Peyer's patch (tissue), 4 donors: ENCODE data around the gene ZNF845. TPM values are rescaled to one million over a fixed set of nuclear protein-coding genes. Genes with fewer than 3 reads are reported as not detected.
"Not testable (repeated sequence)": the region's sequence is repeated elsewhere in the genome, so short reads cannot be mapped to it uniquely, and the experiment has no call there.

ENCODE experiments used
- DNase-seq, 3 donors: peaks; one replicate each; pipeline ENCODE4 v3.0.0-alpha.2; 2017 to 2019
- H3K27ac ChIP-seq, 4 donors: fragments of 200-600 bp; sonication (generic); one replicate each; pipeline ENCODE4 v1.5.1; 2016 to 2019
- H3K27me3 ChIP-seq, 2 donors: fragments of 200-600 bp; sonication (generic); one replicate each; pipeline ENCODE4 v1.5.1; 2019
- H3K36me3 ChIP-seq, 3 donors: fragments of 200-600 bp; sonication (generic); one replicate each; pipeline ENCODE4 v1.5.1; 2016 to 2019
- H3K4me1 ChIP-seq, 4 donors: fragments of 200-600 bp; sonication (generic); one replicate each; pipeline ENCODE4 v1.5.1; 2016 to 2019
- H3K4me3 ChIP-seq, 4 donors: fragments of 200-600 bp; sonication (generic); 1 replicate in 3 of 4; 2 replicates in 1 of 4; pipeline ENCODE4 v1.5.1; 2016 to 2019; ENCODE audit warnings: mild to moderate bottlenecking in 1 of 4
- H3K9me3 ChIP-seq, 4 donors: fragments of 200-600 bp; sonication (generic); one replicate each; pipeline ENCODE4 v1.5.1; 2016 to 2019; ENCODE audit warnings: mild to moderate bottlenecking in 1 of 4
- CTCF ChIP-seq, 6 experiments: fragments of 450-650 bp in 4 of 6; fragments of 200-600 bp in 2 of 6; sonication (generic) in 1 of 6; IDR thresholded peaks; one replicate each; pipeline ENCODE4 v1.5.1; 2017 to 2019; ENCODE audit warnings: antibody characterized with exemption in 6 of 6, mild to moderate bottlenecking in 3 of 6, moderate library complexity in 1 of 6
- POLR2A ChIP-seq, 2 donors: fragments of 450-650 bp; IDR thresholded peaks; one replicate each; pipeline ENCODE4 v1.5.1; 2017; ENCODE audit warnings: antibody characterized with exemption in 2 of 2, mild to moderate bottlenecking in 2 of 2, moderate library complexity in 2 of 2
- total RNA-seq, 4 donors: library from RNA; depleted of rRNA; stranded (reverse); fragments of >200 nt; gene quantifications; one replicate each; pipeline ENCODE4 v1.1.0, GENCODE V29; 2016

Gene ZNF845
- total RNA-seq, 4 donors from 2014 or later = 6.6 to 7.4 (median 6.9) TPM

GRCh38 chr19:53388168-53388567, 54.6 kb downstream of the ZNF845 start:
- TF ChIP-seq POLR2A (IDR thresholded peaks at IDR 0.05) = no peak
- H3K4me3 ChIP-seq = no peak overlapping the region
- H3K9me3 ChIP-seq = peaks cover 0 to 42% (median 6%) of the 10 kb centered on the region in 4 donors
- peaks cover 0 to 4% (median 0%) of the 10 kb centered on the region in 3 donors for H3K36me3 ChIP-seq
- no peaks in the 10 kb centered on the region for H3K4me1 ChIP-seq
- no peak for DNase-seq
- H3K27me3 ChIP-seq = no peaks in the 10 kb centered on the region
- H3K27ac ChIP-seq = no peak overlapping the region

GRCh38 chr19:53388904-53389303, 55.4 kb downstream of the ZNF845 start:
- peaks cover 0 to 4% (median 0%) of the 10 kb centered on the region in 3 donors for H3K36me3 ChIP-seq
- no peak for TF ChIP-seq POLR2A (IDR thresholded peaks at IDR 0.05)
- no peak for TF ChIP-seq CTCF (IDR thresholded peaks at IDR 0.05)

GRCh38 chr19:53389571-53389970, 56.0 kb downstream of the ZNF845 start:
- no peak for DNase-seq
- H3K27me3 ChIP-seq = no peaks in the 10 kb centered on the region
- peaks cover 0 to 30% (median 2%) of the 10 kb centered on the region in 4 donors for H3K9me3 ChIP-seq
- no peak overlapping the region for H3K4me3 ChIP-seq
- TF ChIP-seq POLR2A (IDR thresholded peaks at IDR 0.05) (no peak), CTCF (IDR thresholded peaks at IDR 0.05) (no peak)
- H3K4me1 ChIP-seq = peaks cover 0 to 7% (median under 1%) of the 10 kb centered on the region in 4 donors
- peaks cover 0 to 4% (median 0%) of the 10 kb centered on the region in 3 donors for H3K36me3 ChIP-seq
- H3K27ac ChIP-seq = no peak overlapping the region

More at GRCh38 chr19:53388904-53389303, 55.4 kb downstream of the ZNF845 start:
- Histone ChIP-seq H3K27me3 (no peaks in the 10 kb centered on the region), H3K4me1 (peaks cover 0 to under 1% (median 0%) of the 10 kb centered on the region in 4 donors), H3K27ac (no peak overlapping the region), H3K9me3 (peaks cover 0 to 34% (median 3%) of the 10 kb centered on the region in 4 donors), H3K4me3 (no peak overlapping the region)
- no peak for DNase-seq

GRCh38 chr19:53389978-53390377, 56.4 kb downstream of the ZNF845 start:
- TF ChIP-seq CTCF (IDR thresholded peaks at IDR 0.05) = no peak
- no peak for TF ChIP-seq POLR2A (IDR thresholded peaks at IDR 0.05)
- Histone ChIP-seq H3K36me3 (peaks cover 0 to 4% (median 0%) of the 10 kb centered on the region in 3 donors), H3K27me3 (no peaks in the 10 kb centered on the region), H3K4me3 (no peak overlapping the region), H3K4me1 (peaks cover 0 to 8% (median 2%) of the 10 kb centered on the region in 4 donors), H3K9me3 (peaks cover 0 to 26% (median 2%) of the 10 kb centered on the region in 4 donors), H3K27ac (no peak overlapping the region)
- DNase-seq = no peak

- Histone ChIP-seq H3K4me1 (peaks cover 0 to 19% (median 2%) of the 10 kb centered on the region in 4 donors), H3K36me3 (peaks cover 0 to 15% (median 0%) of the 10 kb centered on the region in 3 donors), H3K9me3 (peaks cover 0 to 11% (median 2%) of the 10 kb centered on the region in 4 donors), H3K27ac (peak overlapping the region; percentile 71 to 80 (median 76)), H3K4me3 (peak overlapping the region; percentile 64 to 79 (median 68)), H3K27me3 (no peaks in the 10 kb centered on the region)
- DNase-seq = peak in 1 of 3 donors; percentile 57
- TF ChIP-seq POLR2A (IDR thresholded peaks at IDR 0.05) (no peak), CTCF (IDR thresholded peaks at IDR 0.05) (no peak)
These were observed 61.0 kb downstream of the ZNF845 start for GRCh38 chr19:53394522-53394973.

- H3K27ac ChIP-seq = peak within 1 kb of the TSS; percentile 71 to 80 (median 76)
- peak within 1 kb of the TSS; percentile 64 to 79 (median 68) for H3K4me3 ChIP-seq
- H3K4me1 ChIP-seq = peaks cover 0 to 19% (median 2%) of the 10 kb centered on the region in 4 donors
- H3K36me3 ChIP-seq = peaks cover 0 to 21% (median 0%) of the 10 kb centered on the region in 3 donors
- peak; percentile 36 to 60 (median 47) for TF ChIP-seq CTCF (IDR thresholded peaks at IDR 0.05)
- TF ChIP-seq POLR2A (IDR thresholded peaks at IDR 0.05) = peak; percentile 60 to 79
- peaks cover 0 to 9% (median under 1%) of the 10 kb centered on the region in 4 donors for H3K9me3 ChIP-seq
- peak; percentile 97 for DNase-seq
- H3K27me3 ChIP-seq = no peaks in the 10 kb centered on the region
These were observed 61.7 kb downstream of the ZNF845 start, which contains the start of gene ZNF765 for GRCh38 chr19:53394974-53395839. TSS of gene ZNF765 (plus strand) at chr19:53395149. CDS start at chr19:53398016, 2,867 bp downstream.

- H3K27me3 ChIP-seq, DNase-seq: not testable (repeated sequence)
- Histone ChIP-seq H3K36me3 (peaks cover 0 to 29% (median 0%) of the 10 kb centered on the region in 3 donors), H3K4me1 (peaks cover 0 to 19% (median 2%) of the 10 kb centered on the region in 4 donors), H3K27ac (peak overlapping the region in 3 of 4 donors; percentile 73 to 80 (median 78)), H3K9me3 (peaks cover 0 to 11% (median 0%) of the 10 kb centered on the region in 4 donors), H3K4me3 (peak overlapping the region; percentile 64 to 79 (median 68))
These were observed 62.4 kb downstream of the ZNF845 start for GRCh38 chr19:53395840-53396524.
